ENCODE data around the gene ZFP57.
"Not testable (repeated sequence)": the region's sequence is repeated elsewhere in the genome, so short reads cannot be mapped to it uniquely, and the experiment has no call there.

ZFP57 gene

GRCh38 chr6:29696147-29697125, 15.5 kb upstream of the ZFP57 start:
- DNase-seq (ENCODE audit: low read depth, low spot score) = no peak

GRCh38 chr6:29694637-29695036, 13.7 kb upstream of the ZFP57 start:
- no peak for DNase-seq (ENCODE audit: low read depth, low spot score)

GRCh38 chr6:29685718-29686326, 4.9 kb upstream of the ZFP57 start:
- DNase-seq (ENCODE audit: low read depth, low spot score) = no peak

GRCh38 chr6:29681811-29682210, 859 bp upstream of the ZFP57 start:
- no peak for DNase-seq (ENCODE audit: low read depth, low spot score)

GRCh38 chr6:29680416-29680815, 536 bp downstream of the ZFP57 start:
- no peak for DNase-seq (ENCODE audit: low read depth, low spot score)

GRCh38 chr6:29679962-29680361, 990 bp downstream of the ZFP57 start:
- DNase-seq (ENCODE audit: low read depth, low spot score) = no peak

- DNase-seq (ENCODE audit: low read depth, low spot score) = no peak
Measured at GRCh38 chr6:29678114-29678513, 2.8 kb downstream of the ZFP57 start.

- DNase-seq (ENCODE audit: low read depth, low spot score) = no peak
Measured at GRCh38 chr6:29676981-29677601, 3.9 kb downstream of the ZFP57 start.

- DNase-seq (ENCODE audit: low read depth, low spot score) = no peak
Measured at GRCh38 chr6:29675561-29675960, 5.4 kb downstream of the ZFP57 start.

GRCh38 chr6:29674008-29674407, 6.9 kb downstream of the ZFP57 start:
- no peak for DNase-seq (ENCODE audit: low read depth, low spot score)

- DNase-seq (ENCODE audit: low read depth, low spot score) = no peak
Measured at GRCh38 chr6:29673161-29673560, 7.8 kb downstream of the ZFP57 start.

GRCh38 chr6:29672116-29672515, 8.8 kb downstream of the ZFP57 start:
- DNase-seq (ENCODE audit: low read depth, low spot score) = not testable (repeated sequence)

GRCh38 chr6:29671026-29671425, 9.9 kb downstream of the ZFP57 start:
- DNase-seq (ENCODE audit: low read depth, low spot score) = no peak

GRCh38 chr6:29667158-29667557, 13.8 kb downstream of the ZFP57 start:
- no peak for DNase-seq (ENCODE audit: low read depth, low spot score)

- DNase-seq (ENCODE audit: low read depth, low spot score) = no peak
Measured at GRCh38 chr6:29666826-29667130, 14.2 kb downstream of the ZFP57 start.

GRCh38 chr6:29665942-29666825, 14.8 kb downstream of the ZFP57 start:
- no peak for DNase-seq (ENCODE audit: low read depth, low spot score)

GRCh38 chr6:29663300-29664042, 17.5 kb downstream of the ZFP57 start:
- no peak for DNase-seq (ENCODE audit: low read depth, low spot score)

GRCh38 chr6:29661502-29662141, 19.3 kb downstream of the ZFP57 start:
- DNase-seq (ENCODE audit: low read depth, low spot score) = peak; percentile 96

GRCh38 chr6:29661071-29661470, 19.9 kb downstream of the ZFP57 start:
- DNase-seq (ENCODE audit: low read depth, low spot score) = no peak

- DNase-seq (ENCODE audit: low read depth, low spot score) = no peak
Measured at GRCh38 chr6:29656798-29657197, 24.2 kb downstream of the ZFP57 start, which contains the start of gene MOG. TSS of gene MOG (plus strand) at chr6:29657092. CDS start at chr6:29657210, 118 bp downstream.

All from iPS DF 19.7 (cell line).